ENCODE results near the gene OTOP1.
"Not testable (repeated sequence)": the region's sequence is repeated elsewhere in the genome, so short reads cannot be mapped to it uniquely, and the experiment has no call there.

OTOP1 gene

DNA sequence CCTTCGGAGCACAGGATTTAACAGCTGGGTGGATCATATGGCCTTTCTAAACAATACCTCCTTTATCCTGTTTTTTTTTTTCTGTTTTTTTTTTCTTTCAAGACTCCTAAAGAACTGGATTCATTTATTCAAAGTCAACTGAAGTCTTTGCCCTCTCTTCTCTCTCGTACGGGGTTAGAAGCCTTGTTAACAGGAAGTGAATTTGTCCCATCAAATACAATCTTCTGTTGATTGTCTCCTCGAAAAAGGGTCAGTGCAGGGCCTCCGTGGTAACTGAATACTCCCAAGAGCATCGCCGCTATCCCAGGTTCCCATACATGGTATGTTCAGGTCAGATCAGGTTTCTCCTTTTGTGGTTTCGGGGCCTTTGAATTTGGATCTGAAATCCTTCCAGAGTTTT, 23.1 kb upstream of the OTOP1 start:
- no peaks in the 10 kb centered on the region for H3K27me3 Mint-ChIP-seq
- no peak for ATAC-seq
- no peak for DNase-seq
- H3K4me1 Mint-ChIP-seq = peaks cover 28% of the 10 kb centered on the region
- peaks cover 14% of the 10 kb centered on the region for H3K36me3 Mint-ChIP-seq (ENCODE audit: low read depth)
- no peaks in the 10 kb centered on the region for H3K9me3 Mint-ChIP-seq
- H3K4me3 Mint-ChIP-seq = peak overlapping the region; percentile 15
- no peak overlapping the region for H3K27ac Mint-ChIP-seq

DNA sequence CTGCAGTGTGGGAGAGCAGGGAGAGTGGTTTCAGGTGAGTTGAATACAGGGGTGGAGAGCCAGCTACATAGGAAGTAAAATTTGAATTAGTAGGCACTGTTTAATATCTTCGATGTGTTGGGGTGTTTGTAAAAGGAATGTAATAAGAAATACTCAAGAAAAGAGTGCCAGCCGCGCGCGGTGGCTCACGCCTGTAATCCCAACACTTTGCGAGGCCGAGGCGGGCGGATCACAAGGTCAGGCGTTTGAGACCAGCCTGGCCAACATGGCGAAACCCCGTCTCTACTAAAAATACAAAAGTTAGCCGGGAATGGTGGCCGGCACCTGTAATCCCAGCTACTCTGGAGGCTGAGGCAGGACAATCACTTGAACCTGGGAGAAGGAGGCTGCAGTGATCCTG, 22.6 kb upstream of the OTOP1 start:
- H3K9me3 Mint-ChIP-seq, H3K27ac Mint-ChIP-seq, DNase-seq, ATAC-seq, H3K27me3 Mint-ChIP-seq: not testable (repeated sequence)
- peaks cover 14% of the 10 kb centered on the region for H3K36me3 Mint-ChIP-seq (ENCODE audit: low read depth)
- peaks cover 28% of the 10 kb centered on the region for H3K4me1 Mint-ChIP-seq
- H3K4me3 Mint-ChIP-seq = peak overlapping the region; percentile 98

- Mint-ChIP-seq H3K4me1 (peaks cover 28% of the 10 kb centered on the region), H3K27ac (peak overlapping the region; percentile 98), H3K4me3 (peak overlapping the region; percentile 98), H3K27me3 (no peaks in the 10 kb centered on the region), H3K36me3 (ENCODE audit: low read depth) (peaks cover 16% of the 10 kb centered on the region), H3K9me3 (no peaks in the 10 kb centered on the region)
- DNase-seq (no peak), ATAC-seq (no peak)
These were observed 22.1 kb upstream of the OTOP1 start for GRCh38 chr4:4248885-4249203.

GRCh38 chr4:4248029-4248884, 21.5 kb upstream of the OTOP1 start, which contains the start of gene TMEM128:
Gene TMEM128, minus strand, starts transcription at chr4:4248223. Its CDS starts 21 bp downstream, at chr4:4248202.
- ATAC-seq (peak; percentile 98), DNase-seq (peak; percentile 92)
- H3K4me1 Mint-ChIP-seq = peaks cover 28% of the 10 kb centered on the region
- no peaks in the 10 kb centered on the region for H3K27me3 Mint-ChIP-seq
- peak within 1 kb of the TSS; percentile 98 for H3K27ac Mint-ChIP-seq
- no peaks in the 10 kb centered on the region for H3K9me3 Mint-ChIP-seq
- peak within 1 kb of the TSS; percentile 98 for H3K4me3 Mint-ChIP-seq
- peaks cover 22% of the 10 kb centered on the region for H3K36me3 Mint-ChIP-seq (ENCODE audit: low read depth)

DNA sequence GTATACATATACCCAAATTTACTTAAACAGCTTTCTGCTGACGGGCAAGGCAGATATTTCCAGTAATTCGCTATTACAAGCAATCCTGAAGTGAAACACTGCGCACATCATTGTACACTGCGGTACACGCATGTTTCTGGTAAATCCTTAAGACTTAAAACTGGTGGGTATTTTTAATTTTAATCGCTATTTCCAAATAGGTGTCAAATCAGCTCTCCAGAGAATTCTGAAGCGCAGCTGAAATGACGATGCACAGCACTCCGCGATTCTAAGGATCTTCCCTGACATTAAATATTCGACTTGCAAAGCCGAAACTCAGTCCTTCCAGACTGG, 20.9 kb upstream of the OTOP1 start:
- Mint-ChIP-seq H3K27me3 (no peaks in the 10 kb centered on the region), H3K4me1 (peaks cover 24% of the 10 kb centered on the region), H3K4me3 (peak overlapping the region; percentile 98), H3K9me3 (no peaks in the 10 kb centered on the region), H3K36me3 (ENCODE audit: low read depth) (peaks cover 24% of the 10 kb centered on the region), H3K27ac (peak overlapping the region; percentile 98)
- DNase-seq (no peak), ATAC-seq (no peak)

DNA sequence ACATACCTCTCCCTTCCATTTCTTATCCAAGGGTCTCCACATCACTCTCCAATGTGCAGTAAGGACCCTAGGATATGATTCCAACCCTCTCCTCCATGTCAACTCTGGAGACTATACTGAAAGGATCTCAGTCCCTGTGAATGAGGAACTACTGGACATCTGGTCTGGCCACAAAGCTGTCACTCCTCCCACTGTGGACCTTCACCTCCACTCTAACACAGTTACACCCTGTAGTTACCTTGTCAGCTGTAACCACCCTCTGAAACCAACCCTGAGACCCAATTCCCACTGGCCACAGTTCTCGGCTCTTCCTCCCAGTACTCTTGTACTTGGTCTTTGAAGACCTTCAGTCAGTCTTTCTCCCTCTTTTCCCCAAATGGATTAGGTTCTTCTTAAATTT, 18.4 kb upstream of the OTOP1 start:
- Mint-ChIP-seq H3K4me1 (peaks cover 24% of the 10 kb centered on the region), H3K27ac (no peak overlapping the region), H3K9me3 (no peaks in the 10 kb centered on the region), H3K36me3 (ENCODE audit: low read depth) (peaks cover 36% of the 10 kb centered on the region), H3K27me3 (no peaks in the 10 kb centered on the region), H3K4me3 (no peak overlapping the region)
- DNase-seq (no peak), ATAC-seq (no peak)

GRCh38 chr4:4239551-4239950, 12.8 kb upstream of the OTOP1 start:
- DNase-seq, H3K9me3 Mint-ChIP-seq, H3K4me3 Mint-ChIP-seq, H3K4me1 Mint-ChIP-seq, ATAC-seq, H3K27ac Mint-ChIP-seq, H3K27me3 Mint-ChIP-seq: not testable (repeated sequence)
- peaks cover 52% of the 10 kb centered on the region for H3K36me3 Mint-ChIP-seq (ENCODE audit: low read depth)

DNA sequence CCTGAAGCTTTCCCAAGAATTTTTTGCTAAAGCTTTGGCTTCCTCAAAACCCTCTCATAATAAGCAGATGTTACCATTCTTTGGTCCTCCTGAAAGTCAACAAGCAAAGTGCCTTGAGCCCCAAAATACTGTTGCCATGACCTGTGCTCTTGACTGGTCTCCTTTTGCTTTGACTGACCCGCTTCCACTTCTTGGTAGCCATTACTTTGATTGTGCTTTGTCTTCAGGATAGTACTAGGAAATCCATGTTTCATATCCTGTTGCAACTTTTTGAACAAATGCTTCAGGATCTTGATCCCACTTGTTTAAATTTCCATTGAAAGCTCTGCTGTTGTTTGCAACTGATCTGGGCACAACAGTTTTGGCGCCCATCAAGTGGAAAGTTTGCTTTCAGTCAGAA, 6.9 kb upstream of the OTOP1 start:
- Mint-ChIP-seq H3K4me3 (no peak overlapping the region), H3K27me3 (peaks cover 7% of the 10 kb centered on the region), H3K4me1 (no peaks in the 10 kb centered on the region), H3K36me3 (ENCODE audit: low read depth) (peaks cover 25% of the 10 kb centered on the region), H3K9me3 (peaks cover 12% of the 10 kb centered on the region), H3K27ac (no peak overlapping the region)
- DNase-seq (no peak), ATAC-seq (no peak)

DNA sequence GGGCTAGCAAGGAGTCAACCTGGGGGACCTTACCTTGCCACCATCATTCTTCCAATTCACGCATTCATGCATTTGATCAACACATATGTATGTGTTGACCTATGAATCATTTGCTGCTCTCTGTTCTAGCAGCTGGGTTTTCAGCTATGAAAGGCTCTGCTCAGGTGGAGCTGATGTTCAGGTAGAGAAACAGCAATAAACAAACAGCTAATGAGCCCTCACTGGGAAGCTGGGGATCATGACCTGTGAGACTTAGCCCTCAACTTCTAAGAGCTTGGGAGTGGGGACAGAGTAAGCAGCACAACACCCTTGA, 1.6 kb upstream of the OTOP1 start:
- ATAC-seq = no peak
- Mint-ChIP-seq H3K27ac (no peak overlapping the region), H3K27me3 (peaks cover 49% of the 10 kb centered on the region), H3K36me3 (ENCODE audit: low read depth) (peaks cover 1% of the 10 kb centered on the region), H3K4me1 (peaks cover 8% of the 10 kb centered on the region), H3K9me3 (peaks cover 5% of the 10 kb centered on the region), H3K4me3 (no peak overlapping the region)
- DNase-seq = no peak

GRCh38 chr4:4227510-4228355, 1.0 kb upstream of the OTOP1 start:
- H3K27ac Mint-ChIP-seq = no peak overlapping the region
- H3K36me3 Mint-ChIP-seq (ENCODE audit: low read depth) = peaks cover 1% of the 10 kb centered on the region
- H3K4me3 Mint-ChIP-seq = no peak overlapping the region
- DNase-seq (no peak), ATAC-seq (no peak)
- H3K4me1 Mint-ChIP-seq = peaks cover 8% of the 10 kb centered on the region
- H3K27me3 Mint-ChIP-seq = peaks cover 54% of the 10 kb centered on the region
- H3K9me3 Mint-ChIP-seq = peaks cover 1% of the 10 kb centered on the region

- H3K27ac Mint-ChIP-seq = no peak overlapping the region
- H3K9me3 Mint-ChIP-seq = no peaks in the 10 kb centered on the region
- no peak overlapping the region for H3K4me3 Mint-ChIP-seq
- peaks cover 8% of the 10 kb centered on the region for H3K4me1 Mint-ChIP-seq
- DNase-seq (no peak), ATAC-seq (no peak)
- peaks cover 1% of the 10 kb centered on the region for H3K36me3 Mint-ChIP-seq (ENCODE audit: low read depth)
- peaks cover 66% of the 10 kb centered on the region for H3K27me3 Mint-ChIP-seq
These were observed 669 bp downstream of the OTOP1 start for GRCh38 chr4:4225915-4226605.

- ATAC-seq (no peak), DNase-seq (no peak)
- no peak overlapping the region for H3K4me3 Mint-ChIP-seq
- no peaks in the 10 kb centered on the region for H3K36me3 Mint-ChIP-seq (ENCODE audit: low read depth)
- H3K9me3 Mint-ChIP-seq = no peaks in the 10 kb centered on the region
- H3K4me1 Mint-ChIP-seq = no peaks in the 10 kb centered on the region
- peaks cover 29% of the 10 kb centered on the region for H3K27me3 Mint-ChIP-seq
- no peak overlapping the region for H3K27ac Mint-ChIP-seq
These were observed 9.6 kb downstream of the OTOP1 start for GRCh38 chr4:4217113-4217512.

DNA sequence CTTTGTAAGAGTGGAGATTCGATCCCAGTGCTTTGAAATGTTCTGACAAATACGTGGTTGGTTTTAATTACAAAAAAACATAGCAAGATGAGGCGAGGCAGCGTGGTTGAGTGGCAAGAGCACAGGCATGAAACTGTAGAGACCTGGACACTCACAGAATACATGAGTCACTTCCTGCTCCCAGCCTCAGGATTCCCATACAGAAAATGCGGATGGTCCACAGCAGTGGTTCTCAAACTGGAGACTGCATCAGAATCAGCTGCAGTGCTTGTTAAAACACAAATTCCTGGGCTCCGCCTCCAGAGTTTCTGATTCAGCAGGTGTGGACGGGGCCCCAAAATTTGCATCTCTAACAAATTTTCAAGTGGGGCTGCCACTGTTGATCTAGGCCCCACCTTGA, 10.1 kb downstream of the OTOP1 start:
- Mint-ChIP-seq H3K27ac (no peak overlapping the region), H3K4me1 (no peaks in the 10 kb centered on the region), H3K27me3 (peaks cover 29% of the 10 kb centered on the region), H3K4me3 (no peak overlapping the region), H3K36me3 (ENCODE audit: low read depth) (no peaks in the 10 kb centered on the region), H3K9me3 (no peaks in the 10 kb centered on the region)
- DNase-seq (no peak), ATAC-seq (no peak)

DNA sequence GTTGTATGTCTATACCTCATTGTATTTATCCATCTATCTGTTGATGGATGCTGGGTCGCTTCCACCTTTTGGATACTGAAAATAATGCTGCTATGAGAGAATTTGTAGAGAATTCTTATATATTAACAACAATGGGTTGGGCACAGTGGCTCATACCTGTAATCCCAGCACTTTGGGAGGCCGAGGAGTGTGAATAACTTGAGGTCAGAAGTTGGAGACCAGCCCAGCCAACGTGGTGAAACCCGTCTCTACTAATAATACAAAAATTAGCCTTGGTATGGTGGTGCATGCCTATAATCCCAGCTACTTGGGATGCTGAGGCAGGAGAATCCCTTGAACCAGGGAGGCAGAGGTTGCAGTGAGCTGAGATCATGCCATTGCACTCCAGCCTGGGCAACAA, 13.1 kb downstream of the OTOP1 start:
- peaks cover 25% of the 10 kb centered on the region for H3K27me3 Mint-ChIP-seq
- not testable (repeated sequence) for DNase-seq; H3K9me3 Mint-ChIP-seq; H3K4me3 Mint-ChIP-seq; ATAC-seq; H3K36me3 Mint-ChIP-seq (ENCODE audit: low read depth); H3K27ac Mint-ChIP-seq; H3K4me1 Mint-ChIP-seq

- no peaks in the 10 kb centered on the region for H3K9me3 Mint-ChIP-seq
- no peaks in the 10 kb centered on the region for H3K36me3 Mint-ChIP-seq (ENCODE audit: low read depth)
- ATAC-seq (no peak), DNase-seq (no peak)
- no peaks in the 10 kb centered on the region for H3K4me1 Mint-ChIP-seq
- no peak overlapping the region for H3K27ac Mint-ChIP-seq
- no peak overlapping the region for H3K4me3 Mint-ChIP-seq
- H3K27me3 Mint-ChIP-seq = peaks cover 36% of the 10 kb centered on the region
These were observed 20.5 kb downstream of the OTOP1 start for GRCh38 chr4:4206204-4206603.
